Esophagus muscularis mucosa (tissue), 4 donors: ENCODE measurements around the gene TUBGCP3. TPM values are rescaled to one million over a fixed set of nuclear protein-coding genes. Genes with fewer than 3 reads are reported as not detected.

Experiments used
- DNase-seq: peaks from one replicate; pipeline ENCODE4 v3.0.0-alpha.2; 2017; ENCODE audit errors: extremely low spot score
- H3K27ac ChIP-seq, 4 donors: fragments of 200-600 bp; sonication (generic); replicated peaks in 1 of 4; 1 replicate in 3 of 4; 2 replicates in 1 of 4; pipeline ENCODE4 v1.5.1; 2016 to 2019; ENCODE audit warnings: mild to moderate bottlenecking in 1 of 4
- H3K27me3 ChIP-seq, 4 donors: fragments of 200-600 bp; sonication (generic); one replicate each; pipeline versions ENCODE4 v1.5.1 to v1.6.0; 2016 to 2019
- H3K36me3 ChIP-seq, 4 donors: fragments of 200-600 bp; sonication (generic); one replicate each; pipeline ENCODE4 v1.5.1; 2016 to 2019
- H3K4me1 ChIP-seq, 4 donors: fragments of 200-600 bp; sonication (generic); one replicate each; pipeline ENCODE4 v1.5.1; 2016 to 2019
- H3K4me3 ChIP-seq, 4 donors: fragments of 200-600 bp; sonication (generic); 1 replicate in 2 of 4; 2 replicates in 2 of 4; pipeline ENCODE4 v1.5.1; 2016 to 2019; ENCODE audit warnings: mild to moderate bottlenecking in 4 of 4, moderate library complexity in 1 of 4
- H3K9me3 ChIP-seq, 4 donors: fragments of 200-600 bp; sonication (generic); 1 replicate in 3 of 4; 2 replicates in 1 of 4; pipeline ENCODE4 v1.5.1; 2016 to 2019
- CTCF ChIP-seq, 3 experiments: fragments of 200-600 bp in 2 of 3; fragments of 450-650 bp in 1 of 3; sonication (generic) in 2 of 3; IDR thresholded peaks; one replicate each; pipeline ENCODE4 v1.5.1; 2017 to 2019; ENCODE audit warnings: antibody characterized with exemption in 3 of 3, mild to moderate bottlenecking in 2 of 3, moderate library complexity in 1 of 3
- EP300 ChIP-seq: sonication (generic); formaldehyde crosslinking; IDR thresholded peaks from one replicate; pipeline ENCODE4 v1.6.1; 2017; ENCODE audit warnings: antibody characterized with exemption
- POLR2A ChIP-seq: fragments of 450-650 bp; IDR thresholded peaks from one replicate; pipeline ENCODE4 v1.6.1; 2017; ENCODE audit warnings: antibody characterized with exemption, moderate library complexity, mild to moderate bottlenecking, low read depth
- POLR2AphosphoS5 ChIP-seq, 2 donors: sonication (generic); formaldehyde crosslinking; IDR thresholded peaks; one replicate each; pipeline ENCODE4 v1.6.1; 2017; ENCODE audit warnings: antibody characterized with exemption in 2 of 2
- WGBS: methylation state at CpG from one replicate; pipeline ENCODE4 v1.1.5; 2018; 5-methylcytosine and 5-hydroxymethylcytosine counted together
- intact Hi-C: fragments of 100-400 bp; cut with DNase I; formaldehyde crosslinking; loops from one replicate; pipeline ENCODE4 v1.15.1; 2023
- total RNA-seq, 4 donors: library from RNA; depleted of rRNA; stranded (reverse); fragments of >200 nt; gene quantifications; one replicate each; pipeline versions ENCODE4 v1.1.0 to v1.2.1, GENCODE V29; 2016

TUBGCP3 gene
- total RNA-seq, 4 donors from 2014 or later: 25.2 to 33.6 (median 30.6) TPM

- H3K27ac ChIP-seq: no peak overlapping the region
- 66% methylated on average over 12 of the region's 12 CpGs for WGBS
- TF ChIP-seq POLR2AphosphoS5 (IDR thresholded peaks at IDR 0.05) (no peak), POLR2A (no peak), EP300 (no peak), CTCF (IDR thresholded peaks at IDR 0.05) (no peak)
- intact Hi-C loops: no loop called here
- H3K4me3 ChIP-seq: no peak overlapping the region
- DNase-seq: peak; percentile 85
- no peaks in the 10 kb centered on the region for H3K9me3 ChIP-seq
- no peaks in the 10 kb centered on the region for H3K36me3 ChIP-seq
- peaks cover 0 to 15% (median 4%) of the 10 kb centered on the region in 4 donors for H3K4me1 ChIP-seq
- H3K27me3 ChIP-seq: peaks cover 0 to 88% (median 22%) of the 10 kb centered on the region in 4 donors
Measured at GRCh38 chr13:112446347-112446861, 141.5 kb downstream of the TUBGCP3 start.

DNA sequence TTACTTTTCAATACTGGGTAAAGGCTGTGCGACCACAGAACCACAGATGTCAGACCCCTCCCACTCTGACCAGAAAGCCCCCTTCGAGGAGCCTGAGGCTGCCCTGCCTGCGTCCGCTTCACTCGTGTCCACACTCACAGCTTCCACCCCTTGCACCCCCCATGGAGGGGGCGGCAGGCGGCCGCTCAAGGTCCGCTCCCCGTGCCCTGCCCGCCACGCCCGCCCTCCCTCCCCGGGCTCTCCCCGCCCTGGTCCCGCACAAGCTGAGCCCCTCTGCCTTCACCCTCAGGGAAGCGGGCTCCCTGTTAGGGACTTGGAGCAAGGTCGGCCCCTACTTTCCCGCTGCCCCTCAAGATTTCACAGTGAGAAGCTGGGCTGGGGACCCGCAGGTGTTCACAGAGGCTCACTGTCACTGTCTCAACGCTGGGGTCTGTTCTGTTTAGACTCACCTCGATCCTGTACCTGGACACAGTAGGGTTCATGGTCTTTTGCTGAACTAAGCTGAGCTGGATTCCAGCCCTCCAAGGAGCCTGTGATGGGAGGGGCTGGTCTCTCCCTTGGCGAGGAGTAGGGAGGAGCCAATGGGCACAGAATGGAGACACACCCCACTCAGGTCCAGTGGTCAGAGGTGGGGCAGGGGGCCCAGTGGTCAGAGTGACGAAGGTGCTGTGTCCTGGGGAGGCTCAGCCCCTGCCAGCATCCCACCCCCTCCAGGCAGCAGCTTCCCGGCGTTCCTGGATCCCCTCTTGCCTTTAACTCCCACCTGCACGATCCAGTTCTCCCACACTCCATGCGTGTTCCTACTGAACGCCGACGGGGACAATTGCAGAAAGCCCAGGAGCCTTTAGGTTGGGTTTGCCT is 142.3 kb downstream of the TUBGCP3 start:
- no peak for DNase-seq
- H3K4me3 ChIP-seq: no peak overlapping the region
- H3K27me3 ChIP-seq: peaks cover 0 to 87% (median 22%) of the 10 kb centered on the region in 4 donors
- H3K27ac ChIP-seq: no peak overlapping the region
- no peak for TF ChIP-seq CTCF (IDR thresholded peaks at IDR 0.05)
- TF ChIP-seq POLR2AphosphoS5 (IDR thresholded peaks at IDR 0.05): no peak
- TF ChIP-seq POLR2A: no peak
- no peak for TF ChIP-seq EP300
- no peaks in the 10 kb centered on the region for H3K36me3 ChIP-seq
- intact Hi-C loops: no loop called here
- no peaks in the 10 kb centered on the region for H3K9me3 ChIP-seq
- 69% methylated on average over 25 of the region's 31 CpGs for WGBS
- peaks cover 0 to 15% (median 4%) of the 10 kb centered on the region in 4 donors for H3K4me1 ChIP-seq

- WGBS: 79% methylated on average over 34 of the region's 42 CpGs
- Histone ChIP-seq H3K36me3 (no peaks in the 10 kb centered on the region), H3K9me3 (no peaks in the 10 kb centered on the region), H3K27ac (no peak overlapping the region), H3K4me1 (peaks cover 0 to 15% (median 4%) of the 10 kb centered on the region in 4 donors), H3K4me3 (no peak overlapping the region), H3K27me3 (peaks cover 0 to 97% (median 22%) of the 10 kb centered on the region in 4 donors)
- TF ChIP-seq CTCF (IDR thresholded peaks at IDR 0.05): no peak
- no peak for TF ChIP-seq EP300
- TF ChIP-seq POLR2A: no peak
- no peak for TF ChIP-seq POLR2AphosphoS5 (IDR thresholded peaks at IDR 0.05)
- DNase-seq: peak; percentile 55
- intact Hi-C loops: loop anchor here (1.0 to 5.0 kb wide), 2 partner anchors 163 to 970 kb away; no protein-coding TSS in a partner anchor
Measured at GRCh38 chr13:112444416-112445399, 143.2 kb downstream of the TUBGCP3 start.

DNA sequence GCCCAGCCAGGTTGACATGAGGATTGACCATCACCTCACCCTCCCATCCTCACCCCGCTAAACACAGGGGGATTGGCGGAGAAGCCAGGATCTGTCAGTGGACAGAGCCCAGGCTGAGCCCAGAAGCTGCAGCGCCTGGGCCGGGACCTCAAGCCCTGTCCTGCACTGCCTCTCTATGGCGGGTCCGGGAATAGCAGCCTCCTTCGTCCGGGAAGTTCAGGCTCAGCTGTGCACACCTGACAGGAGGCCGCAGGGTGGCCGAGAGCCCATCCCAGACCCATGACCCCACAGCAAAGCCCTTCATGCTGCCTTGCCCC is 144.0 kb downstream of the TUBGCP3 start:
- intact Hi-C loops: loop anchor here (1.0 to 5.0 kb wide), 2 partner anchors 163 to 970 kb away; no protein-coding TSS in a partner anchor

More for the DNA sequence above, 144.0 kb downstream of the TUBGCP3 start:
- TF ChIP-seq CTCF (IDR thresholded peaks at IDR 0.05) (peak; percentile 80 to 83 (median 82)), POLR2AphosphoS5 (IDR thresholded peaks at IDR 0.05) (no peak), EP300 (no peak)
- H3K4me3 ChIP-seq: no peak overlapping the region
- H3K36me3 ChIP-seq: no peaks in the 10 kb centered on the region
- no peaks in the 10 kb centered on the region for H3K9me3 ChIP-seq
- peak; percentile 91 for DNase-seq
- peaks cover 0 to 15% (median 4%) of the 10 kb centered on the region in 4 donors for H3K4me1 ChIP-seq
- peaks cover 0 to 97% (median 22%) of the 10 kb centered on the region in 4 donors for H3K27me3 ChIP-seq
- WGBS: no CpG with 5 or more reads among the region's 10 CpGs
- H3K27ac ChIP-seq: no peak overlapping the region
